Stimulated activated naive CD8-positive, alpha-beta T cell treated with anti-CD3 and anti-CD28 coated beads, Interleukin-15, amount 100 ng/mL, for 72 hours (primary cell): ENCODE results near the gene NFKBIA.

ENCODE experiments used
- ATAC-seq: fragments of 150-1000 bp; cut with Tn5 transposase; 2 replicates; pipeline ENCODE4 v1.10.0; 2021; ENCODE audit warnings: mild to moderate bottlenecking, moderate library complexity
- DNase-seq, 2 donors: peaks; one replicate each; pipeline ENCODE4 v3.0.0; 2021 to 2022
- H3K27ac Mint-ChIP-seq, 2 donors: one replicate each; pipeline ENCODE4 v1.8.0; 2022; ENCODE audit warnings: mild to moderate bottlenecking in 2 of 2, mixed read lengths in 2 of 2, moderate library complexity in 2 of 2
- H3K27me3 Mint-ChIP-seq: one replicate; pipeline ENCODE4 v1.8.0; 2022; ENCODE audit warnings: mixed read lengths
- H3K4me1 Mint-ChIP-seq: one replicate; pipeline ENCODE4 v1.8.0; 2022; ENCODE audit warnings: mild to moderate bottlenecking, mixed read lengths
- H3K4me3 Mint-ChIP-seq, 2 donors: one replicate each; pipeline ENCODE4 v1.8.0; 2022; ENCODE audit warnings: mild to moderate bottlenecking in 2 of 2, mixed read lengths in 2 of 2, moderate library complexity in 1 of 2
- H3K9me3 Mint-ChIP-seq, 2 donors: one replicate each; pipeline ENCODE4 v1.8.0; 2022; ENCODE audit warnings: mixed read lengths in 2 of 2

NFKBIA gene

DNA sequence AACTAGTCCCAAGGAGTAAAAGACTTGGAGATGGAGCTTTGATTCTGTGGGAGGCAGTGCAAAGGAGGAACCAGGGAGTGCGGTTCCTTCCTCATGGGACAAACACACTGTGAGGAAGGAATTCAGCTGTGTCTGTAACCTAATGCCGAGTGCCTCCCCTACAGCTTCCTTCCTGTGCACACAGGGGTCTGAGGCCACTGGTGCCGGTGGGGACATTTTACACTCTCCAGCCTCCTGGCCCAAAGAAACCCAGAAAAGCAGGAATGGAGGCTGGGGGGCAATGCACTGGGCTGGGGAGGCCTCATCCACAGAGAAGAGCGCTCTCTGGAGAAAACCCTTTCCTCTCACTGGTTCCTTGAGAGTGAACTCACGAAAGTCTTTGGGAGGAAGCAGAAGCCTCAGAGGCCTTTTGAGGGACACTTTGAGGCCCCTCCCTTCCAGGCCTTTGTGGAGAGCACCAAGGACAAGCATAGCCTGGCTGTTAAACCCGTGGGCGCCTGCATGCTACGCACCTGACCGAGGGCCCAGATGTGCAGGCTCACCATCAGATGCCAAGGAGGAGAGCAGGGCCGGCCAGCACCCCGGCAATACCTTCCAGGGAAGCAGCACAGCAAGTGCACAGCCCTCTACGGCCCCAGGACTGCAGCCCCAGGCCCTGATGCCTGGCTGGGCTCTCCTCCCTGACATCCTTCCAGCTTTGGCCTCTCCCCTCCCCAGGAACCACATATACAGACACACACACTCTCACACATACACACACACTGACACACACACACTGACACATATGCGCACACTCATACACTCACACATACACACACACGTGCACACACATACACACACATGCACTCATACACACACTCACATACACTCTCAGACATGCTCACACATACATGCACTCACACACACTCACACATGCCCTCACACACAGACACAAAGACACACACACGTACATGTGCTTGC lies 52.0 kb downstream of the NFKBIA start:
- Mint-ChIP-seq H3K27me3 (no peaks in the 10 kb centered on the region), H3K9me3 (no peaks in the 10 kb centered on the region), H3K27ac (peak overlapping the region; percentile 11 to 64), H3K4me3 (no peak overlapping the region), H3K4me1 (peaks cover 55% of the 10 kb centered on the region)
- ATAC-seq (peak; percentile 9), DNase-seq (no peak)

DNA sequence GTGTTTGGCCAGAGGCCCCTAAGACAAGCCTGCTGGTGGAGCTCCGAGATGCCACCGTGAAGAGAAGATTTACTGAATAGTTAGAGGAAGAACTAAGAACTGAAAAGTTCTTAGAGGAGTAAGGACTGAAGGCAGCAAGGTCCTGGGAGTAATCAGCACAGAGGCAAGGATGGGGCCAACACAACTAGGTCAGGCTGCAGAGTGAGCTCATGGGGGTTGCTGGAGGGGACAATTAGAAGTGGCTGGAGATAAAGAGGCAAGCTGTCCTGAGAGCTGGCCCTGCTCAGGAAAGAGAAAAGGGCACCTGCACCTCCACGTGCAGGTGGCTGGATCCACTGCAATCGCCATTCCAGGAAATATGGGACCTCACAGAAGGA lies 52.7 kb downstream of the NFKBIA start:
- ATAC-seq (no peak), DNase-seq (no peak)
- peak overlapping the region; percentile 6 to 64 for H3K27ac Mint-ChIP-seq
- no peaks in the 10 kb centered on the region for H3K9me3 Mint-ChIP-seq
- no peaks in the 10 kb centered on the region for H3K27me3 Mint-ChIP-seq
- peak overlapping the region in 1 of 2 donors; percentile 1 for H3K4me3 Mint-ChIP-seq
- peaks cover 56% of the 10 kb centered on the region for H3K4me1 Mint-ChIP-seq
